Stimulated activated naive CD4-positive, alpha-beta T cell (primary cell): ENCODE data around the gene POLE.

ENCODE experiments used
- DNase-seq, 6 experiments: peaks; one replicate each; lab custom pipeline; 2025; lab: John Stamatoyannopoulos, UW

Gene POLE

GRCh38 chr12:132653567-132654290 is 33.4 kb downstream of the POLE start:
- no peak for DNase-seq

GRCh38 chr12:132651444-132652100 is 35.6 kb downstream of the POLE start:
- no peak for DNase-seq

- no peak for DNase-seq
These were observed 37.8 kb downstream of the POLE start for GRCh38 chr12:132649226-132649945.

GRCh38 chr12:132648616-132649225 is 38.4 kb downstream of the POLE start:
- no peak for DNase-seq

DNA sequence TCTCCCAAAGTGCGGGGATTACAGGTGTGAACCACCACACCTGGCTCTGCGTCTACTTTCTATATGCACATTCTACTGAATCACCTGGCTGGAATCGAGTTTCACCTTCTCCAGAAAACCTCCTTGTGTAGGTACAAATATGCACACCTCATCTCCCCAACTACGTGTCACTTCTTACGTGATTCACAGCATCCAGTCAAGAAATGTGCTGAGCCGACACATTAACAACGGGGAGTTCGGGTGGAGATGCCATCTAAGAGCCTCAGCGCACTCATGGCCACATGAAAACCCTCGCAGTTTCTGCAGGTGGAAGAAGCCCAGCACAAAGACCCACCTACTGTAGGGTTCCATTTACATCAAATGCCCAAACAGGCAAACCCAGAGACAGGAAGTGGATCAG is 39.3 kb downstream of the POLE start:
- DNase-seq = no peak

DNA sequence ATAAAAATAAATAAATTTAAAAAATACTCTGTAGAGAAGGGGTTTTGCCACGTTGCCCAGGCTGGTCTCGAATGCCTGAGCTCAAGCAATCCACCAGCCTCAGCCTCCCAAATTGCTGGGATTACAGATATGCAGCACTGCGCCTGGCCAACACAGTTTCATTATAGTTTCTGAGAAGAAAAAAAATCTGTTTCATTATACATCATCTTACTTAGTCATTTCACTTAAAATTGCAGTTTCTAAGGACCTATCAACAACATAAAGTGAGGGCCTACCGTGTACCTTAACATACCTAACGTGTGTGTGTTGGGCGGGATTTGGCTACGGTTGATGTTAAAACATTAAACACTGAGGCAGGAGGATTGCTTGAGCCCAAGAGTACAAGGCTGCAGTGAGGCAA is 40.3 kb downstream of the POLE start:
- DNase-seq = no peak

GRCh38 chr12:132642846-132643835 is 44.0 kb downstream of the POLE start:
- DNase-seq = no peak

GRCh38 chr12:132641811-132642650 is 45.1 kb downstream of the POLE start:
- no peak for DNase-seq

GRCh38 chr12:132640936-132641335 is 46.2 kb downstream of the POLE start:
- DNase-seq = no peak

- DNase-seq = no peak
These were observed 47.1 kb downstream of the POLE start for GRCh38 chr12:132639956-132640520.

- DNase-seq = no peak
These were observed 48.4 kb downstream of the POLE start for GRCh38 chr12:132638541-132639408.

- DNase-seq = no peak
These were observed 49.3 kb downstream of the POLE start for GRCh38 chr12:132637811-132638210.

DNA sequence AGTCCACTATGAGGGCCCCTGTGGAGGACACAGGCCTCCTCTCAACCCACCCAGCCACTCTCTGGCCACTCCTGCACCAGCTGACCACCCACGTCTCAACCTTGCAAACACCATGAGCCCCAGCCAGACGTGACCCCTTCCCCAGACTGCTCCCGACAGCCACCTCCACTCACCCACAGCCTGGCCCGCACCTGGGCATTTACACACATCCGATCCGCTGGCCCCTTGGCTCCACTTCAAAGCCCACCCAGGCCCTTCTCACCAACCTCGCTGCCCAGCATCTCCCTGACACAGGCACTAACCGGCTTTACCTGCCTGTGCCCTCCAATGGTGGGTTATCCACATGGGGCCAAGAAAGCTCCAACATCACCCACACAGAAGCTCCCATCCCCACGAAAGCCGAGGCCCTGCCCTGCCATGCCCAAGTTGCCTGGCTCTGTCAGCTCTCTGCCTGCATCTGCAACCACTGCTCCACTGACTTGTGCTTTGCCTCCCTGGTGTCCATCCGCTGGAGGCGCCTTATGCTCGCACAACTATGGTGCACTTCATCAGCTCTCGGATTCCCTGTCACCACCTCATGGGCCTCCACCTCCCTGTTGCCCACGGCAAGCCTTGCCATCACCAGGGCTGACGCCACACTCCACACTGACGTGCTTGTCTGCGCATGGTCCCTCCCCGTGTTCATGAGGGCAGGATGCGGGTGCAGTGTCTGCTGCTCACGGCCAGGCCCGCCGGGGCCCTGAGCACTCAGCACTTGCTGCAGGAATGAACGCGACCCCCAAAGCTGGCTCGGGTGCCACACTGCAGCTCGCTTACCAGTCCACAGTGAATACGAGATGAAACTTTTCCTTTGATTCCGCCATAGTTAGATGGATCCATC is 51.8 kb downstream of the POLE start:
- no peak for DNase-seq

GRCh38 chr12:132634411-132634990 is 52.6 kb downstream of the POLE start:
- DNase-seq = no peak

DNA sequence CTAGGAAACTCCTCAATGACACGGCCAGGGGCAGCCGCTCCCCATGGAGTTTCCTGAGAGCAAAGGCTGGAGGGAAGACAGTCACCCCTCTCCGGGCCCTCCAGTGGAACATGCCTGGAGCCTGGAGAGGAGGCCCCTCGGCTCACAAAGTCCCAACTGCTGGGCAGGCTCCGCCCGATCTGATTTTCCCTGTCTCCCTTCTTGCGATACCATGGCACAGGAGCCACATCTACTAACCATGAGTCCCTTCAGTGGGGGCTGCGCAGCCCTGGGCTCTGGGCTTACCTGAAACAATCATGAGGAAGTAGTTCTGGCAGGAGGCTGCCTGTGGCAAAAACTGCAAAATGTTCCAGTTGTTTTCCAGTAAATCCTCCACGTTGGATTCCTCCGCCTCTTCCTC is 53.2 kb downstream of the POLE start:
- DNase-seq = no peak

- no peak for DNase-seq
These were observed 53.7 kb downstream of the POLE start for GRCh38 chr12:132633398-132633797.

DNA sequence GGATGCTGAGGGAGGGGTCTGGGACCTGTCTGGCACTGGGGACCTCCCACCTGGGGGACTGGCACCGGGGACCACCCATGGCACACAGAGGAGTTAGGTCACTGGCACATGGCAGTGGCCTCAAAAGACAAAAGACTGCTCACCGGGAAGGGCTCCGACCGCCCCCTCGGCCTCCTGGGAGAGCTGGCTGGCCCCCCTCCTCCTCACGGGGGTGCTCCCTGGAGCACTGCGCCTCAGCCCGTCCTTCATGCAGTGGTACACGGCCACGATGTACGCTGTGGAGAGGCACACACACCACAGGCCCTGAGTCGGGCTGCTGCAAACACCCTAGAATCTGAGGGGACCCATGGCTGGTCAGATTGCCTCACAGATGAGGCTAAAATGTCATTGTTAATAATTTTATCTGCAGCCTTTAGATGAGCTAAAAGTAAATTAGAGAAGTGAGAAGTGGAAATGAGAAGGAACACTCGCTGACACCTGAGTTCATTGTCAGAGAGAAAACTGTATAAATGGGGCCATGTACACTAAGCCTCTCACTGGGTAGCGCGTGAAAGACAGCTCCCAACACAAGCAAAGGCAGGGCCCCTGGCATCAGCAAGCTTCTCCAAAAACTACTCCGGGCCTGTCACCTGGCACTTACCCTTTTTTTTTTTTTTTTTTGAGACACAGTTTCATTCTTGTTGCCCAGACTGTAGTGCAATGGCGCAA is 54.5 kb downstream of the POLE start:
- DNase-seq = no peak
